ENCODE results near the gene GSAP.
"Not testable (repeated sequence)": the region's sequence is repeated elsewhere in the genome, so short reads cannot be mapped to it uniquely, and the experiment has no call there.

Gene GSAP

GRCh38 chr7:77289387-77289786 is 126.8 kb downstream of the GSAP start:
- DNase-seq (ENCODE audit: low spot score) = no peak
- no peak for FAIRE-seq

- DNase-seq (ENCODE audit: low spot score) (no peak), FAIRE-seq (no peak)
These were observed 127.4 kb downstream of the GSAP start for GRCh38 chr7:77288676-77289320.

- DNase-seq (ENCODE audit: low spot score) (no peak), FAIRE-seq (peak; percentile 5)
These were observed 131.5 kb downstream of the GSAP start for GRCh38 chr7:77284616-77285015.

GRCh38 chr7:77284005-77284404 is 132.1 kb downstream of the GSAP start:
- no peak for FAIRE-seq

GRCh38 chr7:77282897-77283296 is 133.3 kb downstream of the GSAP start:
- FAIRE-seq (no peak), DNase-seq (ENCODE audit: low spot score) (no peak)

More at GRCh38 chr7:77284005-77284404, 132.1 kb downstream of the GSAP start:
- no peak for DNase-seq (ENCODE audit: low spot score)

- DNase-seq (ENCODE audit: low spot score) (no peak), FAIRE-seq (no peak)
These were observed 134.2 kb downstream of the GSAP start for GRCh38 chr7:77281780-77282478.

- FAIRE-seq (no peak), DNase-seq (ENCODE audit: low spot score) (no peak)
These were observed 140.0 kb downstream of the GSAP start for GRCh38 chr7:77276120-77276519.

GRCh38 chr7:77275663-77276062 is 140.5 kb downstream of the GSAP start:
- not testable (repeated sequence) for DNase-seq (ENCODE audit: low spot score); FAIRE-seq

GRCh38 chr7:77271766-77272165 is 144.4 kb downstream of the GSAP start:
- FAIRE-seq (no peak), DNase-seq (ENCODE audit: low spot score) (no peak)

GRCh38 chr7:77270094-77270480 is 146.1 kb downstream of the GSAP start:
- DNase-seq (ENCODE audit: low spot score) = no peak
- FAIRE-seq = no peak

- no peak for DNase-seq (ENCODE audit: low spot score)
- no peak for FAIRE-seq
These were observed 146.6 kb downstream of the GSAP start for GRCh38 chr7:77269360-77270093.

GRCh38 chr7:77266291-77266794 is 149.8 kb downstream of the GSAP start:
- FAIRE-seq (peak; percentile 5), DNase-seq (ENCODE audit: low spot score) (no peak)

GRCh38 chr7:77265666-77266065 is 150.5 kb downstream of the GSAP start:
- DNase-seq (ENCODE audit: low spot score) = no peak
- no peak for FAIRE-seq

- DNase-seq (ENCODE audit: low spot score) = no peak
These were observed 153.8 kb downstream of the GSAP start for GRCh38 chr7:77262316-77262715.

More at GRCh38 chr7:77262316-77262715, 153.8 kb downstream of the GSAP start:
- no peak for FAIRE-seq
